Tibial artery (tissue), 4 donors: ENCODE results near the gene SNAP29.

ENCODE experiments used
- DNase-seq, 2 donors: peaks; one replicate each; pipeline ENCODE4 v3.0.0-alpha.2; 2019
- H3K27ac ChIP-seq, 2 donors: fragments of 200-600 bp; sonication (generic) in 1 of 2; 1 replicate in 1 of 2; 2 replicates in 1 of 2; pipeline ENCODE4 v1.5.1; 2018 to 2019; ENCODE audit warnings: mild to moderate bottlenecking in 1 of 2
- H3K27me3 ChIP-seq, 2 donors: fragments of 200-600 bp; sonication (generic) in 1 of 2; one replicate each; pipeline versions ENCODE4 v1.5.1 to v1.6.0; 2016 to 2019
- H3K36me3 ChIP-seq, 3 donors: fragments of 200-600 bp; sonication (generic) in 2 of 3; one replicate each; pipeline ENCODE4 v1.5.1; 2016 to 2019; ENCODE audit warnings: mild to moderate bottlenecking in 2 of 3
- H3K4me1 ChIP-seq, 4 donors: fragments of 200-600 bp; sonication (generic) in 2 of 4; 1 replicate in 3 of 4; 2 replicates in 1 of 4; pipeline ENCODE4 v1.5.1; 2016 to 2019
- H3K4me3 ChIP-seq, 2 donors: fragments of 200-600 bp; sonication (generic) in 1 of 2; 1 replicate in 1 of 2; 2 replicates in 1 of 2; pipeline ENCODE4 v1.5.1; 2018 to 2019; ENCODE audit warnings: mild to moderate bottlenecking in 2 of 2
- H3K9me3 ChIP-seq, 3 donors: fragments of 200-600 bp; sonication (generic) in 1 of 3; one replicate each; pipeline ENCODE4 v1.5.1; 2016 to 2019
- intact Hi-C: fragments of 100-400 bp; cut with DNase I; formaldehyde crosslinking; loops from one replicate; pipeline ENCODE4 v1.15.0; 2023; ENCODE audit warnings: low total_unique reads
- TF ChIP-seq, protein P1 (sequence below), 2 experiments: fragments of 200-600 bp in 1 of 2; fragments of 450-650 bp in 1 of 2; IDR thresholded peaks; one replicate each; pipeline ENCODE4 v1.5.1; 2017 to 2019; ENCODE audit warnings: antibody characterized with exemption in 2 of 2, mild to moderate bottlenecking in 1 of 2, moderate library complexity in 1 of 2

Gene SNAP29

DNA sequence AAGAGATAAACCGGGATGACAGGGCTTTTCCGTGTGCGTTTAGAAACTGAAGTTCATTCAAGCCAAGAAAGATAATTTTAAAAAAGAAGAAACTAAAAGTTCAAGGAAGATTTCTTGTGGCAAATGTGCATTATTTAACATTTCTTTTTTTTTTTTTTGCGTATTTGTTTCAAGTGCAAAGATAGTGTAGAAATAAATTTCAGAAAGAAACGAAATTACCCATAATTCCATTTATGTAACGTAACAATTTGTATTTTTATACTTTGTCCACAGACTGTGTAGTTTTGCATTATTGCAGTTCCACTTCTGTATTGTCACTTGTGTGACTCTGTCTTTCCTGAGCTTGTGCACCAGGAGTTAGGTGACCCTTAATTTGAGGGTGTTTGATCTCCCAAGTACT, 24.0 kb downstream of the SNAP29 start:
- peaks cover 0 to 8% (median 2%) of the 10 kb centered on the region in 4 donors for H3K4me1 ChIP-seq
- intact Hi-C loops: no loop called here
- H3K9me3 ChIP-seq: no peaks in the 10 kb centered on the region
- H3K4me3 ChIP-seq: no peak overlapping the region
- H3K27me3 ChIP-seq: no peaks in the 10 kb centered on the region
- H3K27ac ChIP-seq: no peak overlapping the region
- TF ChIP-seq, protein P1, sequence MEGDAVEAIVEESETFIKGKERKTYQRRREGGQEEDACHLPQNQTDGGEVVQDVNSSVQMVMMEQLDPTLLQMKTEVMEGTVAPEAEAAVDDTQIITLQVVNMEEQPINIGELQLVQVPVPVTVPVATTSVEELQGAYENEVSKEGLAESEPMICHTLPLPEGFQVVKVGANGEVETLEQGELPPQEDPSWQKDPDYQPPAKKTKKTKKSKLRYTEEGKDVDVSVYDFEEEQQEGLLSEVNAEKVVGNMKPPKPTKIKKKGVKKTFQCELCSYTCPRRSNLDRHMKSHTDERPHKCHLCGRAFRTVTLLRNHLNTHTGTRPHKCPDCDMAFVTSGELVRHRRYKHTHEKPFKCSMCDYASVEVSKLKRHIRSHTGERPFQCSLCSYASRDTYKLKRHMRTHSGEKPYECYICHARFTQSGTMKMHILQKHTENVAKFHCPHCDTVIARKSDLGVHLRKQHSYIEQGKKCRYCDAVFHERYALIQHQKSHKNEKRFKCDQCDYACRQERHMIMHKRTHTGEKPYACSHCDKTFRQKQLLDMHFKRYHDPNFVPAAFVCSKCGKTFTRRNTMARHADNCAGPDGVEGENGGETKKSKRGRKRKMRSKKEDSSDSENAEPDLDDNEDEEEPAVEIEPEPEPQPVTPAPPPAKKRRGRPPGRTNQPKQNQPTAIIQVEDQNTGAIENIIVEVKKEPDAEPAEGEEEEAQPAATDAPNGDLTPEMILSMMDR (IDR thresholded peaks at IDR 0.05): no peak
- DNase-seq: no peak
- peaks cover 38 to 66% (median 60%) of the 10 kb centered on the region in 3 donors for H3K36me3 ChIP-seq

DNA sequence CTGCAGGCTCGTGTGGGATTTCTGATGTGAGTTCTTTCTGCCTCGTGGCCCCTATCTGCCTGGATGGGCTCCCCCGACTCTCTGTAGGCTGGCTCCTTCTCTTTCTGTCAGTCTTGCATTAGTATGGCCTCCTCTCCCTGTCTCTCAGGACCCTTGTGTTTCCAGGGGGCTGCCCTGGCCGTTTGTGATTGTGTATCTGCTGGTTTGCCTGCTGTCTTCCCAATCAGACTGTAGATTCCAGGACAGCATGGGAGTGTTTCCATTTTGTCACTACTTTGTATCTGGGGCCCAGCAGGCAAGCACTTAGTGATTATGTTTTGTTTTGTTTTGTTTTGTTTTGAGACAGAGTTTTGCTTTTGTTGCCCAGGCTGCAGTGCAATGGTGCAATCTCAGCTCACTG, 25.6 kb downstream of the SNAP29 start:
- TF ChIP-seq, protein P1 (IDR thresholded peaks at IDR 0.05): no peak
- Histone ChIP-seq H3K4me3 (no peak overlapping the region), H3K27ac (no peak overlapping the region), H3K4me1 (peaks cover 0 to 8% (median 2%) of the 10 kb centered on the region in 4 donors), H3K27me3 (no peaks in the 10 kb centered on the region), H3K36me3 (peaks cover 52 to 81% (median 74%) of the 10 kb centered on the region in 3 donors), H3K9me3 (no peaks in the 10 kb centered on the region)
- no peak for DNase-seq
- intact Hi-C loops: no loop called here

DNA sequence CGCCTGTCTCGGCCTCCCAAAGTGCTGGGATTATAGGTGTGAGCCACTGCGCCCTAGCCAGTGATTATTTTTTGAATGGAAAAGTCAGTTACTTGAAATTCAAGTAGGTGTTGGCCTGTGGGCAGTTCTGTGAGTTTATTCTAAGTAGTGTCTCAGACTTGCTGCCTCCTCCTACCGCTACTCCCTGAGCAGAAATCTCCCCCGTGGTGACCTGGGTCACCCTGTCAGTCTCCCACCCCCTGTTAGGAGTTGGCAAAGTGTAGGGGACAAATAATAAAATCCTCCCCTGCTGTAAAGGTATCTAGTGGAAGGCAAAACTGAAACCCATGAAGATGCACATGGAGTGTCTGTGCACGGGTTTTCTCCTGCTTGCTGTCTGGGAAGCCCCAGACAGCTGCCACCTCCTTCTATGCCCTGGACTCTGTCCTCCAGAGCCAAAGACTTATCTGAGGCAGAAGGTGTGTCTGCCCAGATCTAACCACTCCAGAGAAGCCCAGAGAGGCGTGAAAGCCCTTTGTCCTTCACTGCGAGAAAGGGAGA, 26.3 kb downstream of the SNAP29 start:
- H3K9me3 ChIP-seq: no peaks in the 10 kb centered on the region
- H3K4me1 ChIP-seq: peaks cover 0 to 8% (median 2%) of the 10 kb centered on the region in 4 donors
- TF ChIP-seq, protein P1 (IDR thresholded peaks at IDR 0.05): no peak
- DNase-seq: no peak
- no peaks in the 10 kb centered on the region for H3K27me3 ChIP-seq
- H3K4me3 ChIP-seq: no peak overlapping the region
- intact Hi-C loops: no loop called here
- peaks cover 55 to 88% (median 79%) of the 10 kb centered on the region in 3 donors for H3K36me3 ChIP-seq
- H3K27ac ChIP-seq: no peak overlapping the region

DNA sequence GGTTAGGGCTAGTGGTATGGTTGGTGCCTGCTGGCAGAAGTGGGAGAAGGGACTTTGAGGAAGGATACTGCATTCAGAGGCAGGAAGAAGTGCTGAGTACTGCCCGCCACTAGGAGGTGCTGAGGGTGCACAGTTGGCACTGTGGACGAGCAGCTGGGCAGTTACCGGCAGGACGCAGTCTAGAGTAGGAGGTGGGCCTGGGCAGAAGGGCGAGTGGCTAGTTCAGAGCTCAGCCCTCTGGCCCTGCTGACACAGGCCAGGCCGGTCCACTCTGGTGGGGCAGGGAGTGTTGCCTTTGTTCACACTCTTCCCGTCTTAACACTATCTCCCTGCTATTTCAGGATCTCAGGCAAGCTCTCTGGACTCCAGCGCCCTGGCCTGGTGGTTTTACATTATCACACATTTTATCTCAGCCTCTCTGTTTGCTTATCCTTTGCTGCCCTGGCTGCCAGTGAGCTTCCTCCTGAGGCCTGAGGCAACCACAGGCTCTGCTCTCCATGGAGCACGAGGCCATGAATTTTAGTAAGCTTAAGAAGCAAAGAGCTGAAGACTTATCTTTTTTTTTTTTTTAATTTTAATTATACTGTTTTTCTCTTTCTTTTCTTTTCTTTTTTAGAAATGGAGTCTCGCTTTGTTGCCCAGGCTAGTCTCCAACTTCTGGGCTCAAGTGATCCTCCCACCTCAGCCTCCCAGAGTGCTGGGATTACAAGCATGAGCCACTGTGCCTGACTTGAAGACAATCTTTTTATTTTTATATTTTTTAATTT, 26.9 kb downstream of the SNAP29 start:
- peaks cover 0 to 8% (median 2%) of the 10 kb centered on the region in 4 donors for H3K4me1 ChIP-seq
- H3K4me3 ChIP-seq: no peak overlapping the region
- no peaks in the 10 kb centered on the region for H3K27me3 ChIP-seq
- H3K9me3 ChIP-seq: no peaks in the 10 kb centered on the region
- DNase-seq: peak; percentile 75 to 86
- H3K36me3 ChIP-seq: peaks cover 51 to 86% (median 79%) of the 10 kb centered on the region in 3 donors
- intact Hi-C loops: no loop called here
- TF ChIP-seq, protein P1 (IDR thresholded peaks at IDR 0.05): peak; percentile 68 to 86
- peak overlapping the region; percentile 23 to 55 for H3K27ac ChIP-seq

DNA sequence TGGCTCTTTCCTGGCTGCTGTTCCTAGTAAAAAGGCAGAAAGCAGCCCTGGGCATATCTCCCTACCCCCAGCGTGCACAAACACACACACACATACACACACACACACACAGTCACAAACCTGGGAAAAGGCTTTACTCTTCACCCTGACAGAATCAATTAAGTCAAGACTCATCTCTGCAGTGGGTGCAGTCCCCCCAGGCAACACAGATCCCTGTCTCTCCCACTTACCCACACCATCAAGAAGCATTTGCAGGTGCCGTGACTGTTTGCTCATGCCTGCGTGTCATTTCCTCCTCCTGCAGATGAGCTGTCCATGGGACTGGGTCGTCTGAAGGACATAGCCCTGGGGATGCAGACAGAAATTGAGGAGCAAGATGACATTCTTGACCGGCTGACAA, 28.6 kb downstream of the SNAP29 start:
- no peaks in the 10 kb centered on the region for H3K27me3 ChIP-seq
- intact Hi-C loops: no loop called here
- no peak for DNase-seq
- peaks cover 40 to 70% (median 63%) of the 10 kb centered on the region in 3 donors for H3K36me3 ChIP-seq
- no peak overlapping the region for H3K27ac ChIP-seq
- TF ChIP-seq, protein P1 (IDR thresholded peaks at IDR 0.05): no peak
- H3K4me1 ChIP-seq: peaks cover 0 to 8% (median 2%) of the 10 kb centered on the region in 4 donors
- H3K9me3 ChIP-seq: no peaks in the 10 kb centered on the region
- H3K4me3 ChIP-seq: no peak overlapping the region
